Epithelial cell of esophagus (primary cell): ENCODE measurements around the gene SH2B3.
"Not testable (repeated sequence)": the region's sequence is repeated elsewhere in the genome, so short reads cannot be mapped to it uniquely, and the experiment has no call there.

ENCODE experiments used
- DNase-seq: peaks from one replicate; pipeline ENCODE4 v3.0.0; 2010; ENCODE audit warnings: low read depth
- H3K4me3 ChIP-seq: 2 replicates; pipeline ENCODE4 v1.5.1; 2011; ENCODE audit warnings: mild to moderate bottlenecking, low read length, control low read depth
- TF ChIP-seq, protein P1 (sequence below): IDR thresholded peaks from 2 replicates; pipeline ENCODE4 v1.5.1; 2011; ENCODE audit warnings: low read depth, mild to moderate bottlenecking, low read length, control low read depth, inconsistent platforms; ENCODE audit not compliant: insufficient read depth; ENCODE audit errors: missing control alignments

Gene SH2B3

DNA sequence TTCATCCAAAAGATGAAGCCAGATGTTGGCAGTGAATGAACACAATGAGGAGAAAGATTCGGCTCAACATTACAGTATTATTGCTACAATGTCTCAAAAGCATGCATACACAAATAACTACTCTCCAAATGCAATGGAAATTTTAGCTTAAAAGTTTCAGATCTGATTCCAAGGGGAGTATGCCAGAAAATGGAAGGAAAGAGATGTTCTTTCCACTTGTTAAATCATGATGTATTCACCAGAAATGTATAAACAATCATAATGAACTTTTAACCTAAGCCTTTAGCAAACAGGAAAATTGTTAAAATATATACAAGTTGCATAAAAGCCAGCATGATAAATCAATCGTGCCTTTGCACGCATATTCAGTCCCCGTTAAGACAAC lies 62.1 kb downstream of the SH2B3 start:
- TF ChIP-seq, protein P1, sequence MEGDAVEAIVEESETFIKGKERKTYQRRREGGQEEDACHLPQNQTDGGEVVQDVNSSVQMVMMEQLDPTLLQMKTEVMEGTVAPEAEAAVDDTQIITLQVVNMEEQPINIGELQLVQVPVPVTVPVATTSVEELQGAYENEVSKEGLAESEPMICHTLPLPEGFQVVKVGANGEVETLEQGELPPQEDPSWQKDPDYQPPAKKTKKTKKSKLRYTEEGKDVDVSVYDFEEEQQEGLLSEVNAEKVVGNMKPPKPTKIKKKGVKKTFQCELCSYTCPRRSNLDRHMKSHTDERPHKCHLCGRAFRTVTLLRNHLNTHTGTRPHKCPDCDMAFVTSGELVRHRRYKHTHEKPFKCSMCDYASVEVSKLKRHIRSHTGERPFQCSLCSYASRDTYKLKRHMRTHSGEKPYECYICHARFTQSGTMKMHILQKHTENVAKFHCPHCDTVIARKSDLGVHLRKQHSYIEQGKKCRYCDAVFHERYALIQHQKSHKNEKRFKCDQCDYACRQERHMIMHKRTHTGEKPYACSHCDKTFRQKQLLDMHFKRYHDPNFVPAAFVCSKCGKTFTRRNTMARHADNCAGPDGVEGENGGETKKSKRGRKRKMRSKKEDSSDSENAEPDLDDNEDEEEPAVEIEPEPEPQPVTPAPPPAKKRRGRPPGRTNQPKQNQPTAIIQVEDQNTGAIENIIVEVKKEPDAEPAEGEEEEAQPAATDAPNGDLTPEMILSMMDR = no peak
- DNase-seq = no peak
- no peak overlapping the region for H3K4me3 ChIP-seq

DNA sequence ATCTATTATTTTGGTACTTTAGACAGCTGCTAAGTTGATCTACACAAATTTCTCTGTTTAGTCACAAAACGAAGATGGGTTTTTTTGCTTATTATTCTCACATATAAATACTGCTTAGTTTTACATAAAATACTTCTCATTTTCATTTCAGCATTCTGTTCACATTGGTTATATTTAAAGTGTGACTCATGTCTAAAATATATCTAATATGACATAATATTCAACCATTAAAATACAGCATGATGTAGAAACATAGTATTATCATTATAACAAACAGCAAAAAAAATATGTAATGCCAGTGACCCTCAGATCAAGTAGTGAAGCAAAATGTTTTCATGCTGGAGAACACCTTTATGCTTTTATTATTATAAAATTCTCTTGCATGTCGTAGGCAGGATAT lies 63.7 kb downstream of the SH2B3 start:
- H3K4me3 ChIP-seq = no peak overlapping the region
- TF ChIP-seq, protein P1 = no peak
- no peak for DNase-seq

DNA sequence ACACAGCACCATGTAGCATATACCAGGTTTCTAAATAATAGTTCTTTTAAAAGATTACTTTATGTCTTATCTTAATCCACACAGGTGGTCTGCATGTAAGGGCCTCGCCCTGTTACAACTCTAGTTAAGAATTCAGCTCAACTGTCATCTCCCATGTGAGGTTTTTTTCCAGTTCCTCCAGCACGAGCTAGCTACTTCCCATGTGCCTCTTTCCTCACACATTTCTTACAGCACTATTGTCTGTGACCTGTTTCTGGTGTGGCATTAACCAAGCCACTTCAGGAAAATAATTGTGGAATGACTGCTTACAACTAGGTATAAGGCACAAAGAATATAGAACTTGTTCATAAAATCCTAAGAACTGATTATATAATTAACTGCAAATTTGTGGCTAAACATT lies 65.5 kb downstream of the SH2B3 start:
- TF ChIP-seq, protein P1 = no peak
- no peak for DNase-seq

DNA sequence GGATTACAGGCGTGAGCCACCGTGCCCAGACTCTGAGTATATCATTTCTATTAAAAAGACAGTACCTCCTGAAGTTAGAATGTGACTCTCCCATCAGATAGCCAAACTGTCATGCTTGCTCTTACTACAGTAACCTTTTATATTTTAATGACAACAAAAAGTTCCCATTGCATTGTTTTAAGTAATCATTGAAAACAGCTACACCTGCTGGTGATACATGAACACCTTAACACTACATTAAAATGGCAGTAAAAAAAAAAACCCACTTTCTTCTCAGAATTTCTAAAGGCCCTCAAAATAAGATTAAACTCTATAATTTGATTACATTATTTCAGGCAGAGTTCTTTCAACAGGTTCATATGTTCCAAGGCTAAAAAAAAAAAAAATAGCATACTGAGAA lies 76.7 kb downstream of the SH2B3 start:
- DNase-seq = no peak
- TF ChIP-seq, protein P1 = peak; percentile 14

More for the DNA sequence above, 65.5 kb downstream of the SH2B3 start:
- H3K4me3 ChIP-seq = no peak overlapping the region

DNA sequence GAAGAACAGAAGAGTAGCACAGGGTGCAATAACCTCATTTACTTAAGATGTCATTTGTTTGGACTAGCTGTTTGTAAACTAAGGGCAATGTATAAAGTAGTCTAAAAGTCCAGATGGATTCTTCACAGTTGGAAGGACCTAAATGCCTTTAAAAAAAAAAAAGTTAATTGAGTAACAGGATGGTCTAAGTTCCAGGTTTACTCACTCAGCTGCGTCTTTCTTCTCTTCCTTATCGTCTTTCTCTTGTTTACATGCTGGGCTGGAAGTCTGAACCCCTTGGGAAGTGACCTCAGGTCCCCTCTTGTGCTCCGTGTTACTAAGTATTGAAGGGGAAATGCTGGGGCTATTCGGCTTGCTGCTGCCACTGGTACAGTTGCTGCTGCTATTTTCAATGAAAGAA lies 82.5 kb downstream of the SH2B3 start:
- no peak for DNase-seq
- TF ChIP-seq, protein P1 = no peak
- H3K4me3 ChIP-seq = no peak overlapping the region

More for the DNA sequence above, 76.7 kb downstream of the SH2B3 start:
- no peak overlapping the region for H3K4me3 ChIP-seq

DNA sequence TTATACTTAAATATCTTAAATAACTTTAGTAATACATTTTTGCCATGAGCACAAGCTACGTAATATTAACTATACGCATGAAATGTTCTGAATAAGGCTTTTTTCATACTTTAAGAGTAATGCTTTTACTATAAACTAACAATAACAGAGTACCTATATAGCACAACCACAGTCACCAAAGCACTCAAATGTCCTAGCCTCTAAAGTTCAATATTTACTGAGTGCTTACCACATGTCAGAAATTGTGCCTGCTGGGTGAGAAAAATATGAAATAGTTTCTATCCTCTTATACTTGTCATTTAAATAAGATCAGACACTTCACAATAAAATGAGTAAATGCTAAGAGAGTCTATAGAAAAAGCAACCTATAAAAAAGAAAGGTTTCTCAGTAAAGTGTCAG lies 83.1 kb downstream of the SH2B3 start:
- TF ChIP-seq, protein P1 = no peak
- H3K4me3 ChIP-seq = no peak overlapping the region
- DNase-seq = no peak

DNA sequence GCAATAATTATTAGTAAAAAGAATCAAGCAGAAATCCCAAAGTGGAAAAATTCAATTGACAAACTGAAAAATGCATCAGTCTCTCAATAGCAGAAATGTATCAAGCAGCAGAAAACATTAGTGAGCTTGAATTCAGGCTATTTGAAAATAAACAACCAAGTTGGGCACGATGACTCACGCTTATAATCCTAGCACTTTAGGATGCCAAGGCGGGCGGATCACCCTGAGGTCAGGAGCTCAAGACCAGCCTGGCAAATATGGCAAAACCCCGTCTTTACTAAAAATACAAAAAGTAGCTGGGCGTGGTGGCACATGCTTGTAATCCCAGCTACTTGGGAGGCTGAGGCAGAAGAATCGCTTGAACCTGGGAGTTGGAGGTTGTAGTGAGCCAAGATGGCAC lies 87.3 kb downstream of the SH2B3 start:
- H3K4me3 ChIP-seq = not testable (repeated sequence)
- peak; percentile 52 for DNase-seq

DNA sequence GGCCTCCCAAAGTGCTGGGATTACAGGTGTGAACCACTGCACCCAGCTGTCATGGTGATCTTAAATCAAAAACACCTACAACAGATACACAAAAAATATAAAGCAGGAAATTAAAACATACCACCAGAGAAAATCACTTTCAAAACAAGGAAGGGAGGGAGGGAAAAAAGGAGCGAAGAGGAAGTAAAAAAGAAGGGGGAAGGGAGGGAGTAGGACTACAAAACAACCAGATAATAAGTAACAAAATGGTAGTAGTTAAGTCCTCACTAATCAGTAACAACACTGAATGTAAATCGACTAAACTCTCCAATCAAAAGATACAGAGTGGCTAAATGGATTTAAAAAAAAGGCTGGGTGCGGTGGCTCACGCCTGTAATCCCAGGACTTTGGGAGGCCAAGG lies 89.0 kb downstream of the SH2B3 start:
- no peak for DNase-seq
- TF ChIP-seq, protein P1 = no peak
- no peak overlapping the region for H3K4me3 ChIP-seq
